ENCODE data around the gene ATXN7L2.

ATXN7L2 gene

DNA sequence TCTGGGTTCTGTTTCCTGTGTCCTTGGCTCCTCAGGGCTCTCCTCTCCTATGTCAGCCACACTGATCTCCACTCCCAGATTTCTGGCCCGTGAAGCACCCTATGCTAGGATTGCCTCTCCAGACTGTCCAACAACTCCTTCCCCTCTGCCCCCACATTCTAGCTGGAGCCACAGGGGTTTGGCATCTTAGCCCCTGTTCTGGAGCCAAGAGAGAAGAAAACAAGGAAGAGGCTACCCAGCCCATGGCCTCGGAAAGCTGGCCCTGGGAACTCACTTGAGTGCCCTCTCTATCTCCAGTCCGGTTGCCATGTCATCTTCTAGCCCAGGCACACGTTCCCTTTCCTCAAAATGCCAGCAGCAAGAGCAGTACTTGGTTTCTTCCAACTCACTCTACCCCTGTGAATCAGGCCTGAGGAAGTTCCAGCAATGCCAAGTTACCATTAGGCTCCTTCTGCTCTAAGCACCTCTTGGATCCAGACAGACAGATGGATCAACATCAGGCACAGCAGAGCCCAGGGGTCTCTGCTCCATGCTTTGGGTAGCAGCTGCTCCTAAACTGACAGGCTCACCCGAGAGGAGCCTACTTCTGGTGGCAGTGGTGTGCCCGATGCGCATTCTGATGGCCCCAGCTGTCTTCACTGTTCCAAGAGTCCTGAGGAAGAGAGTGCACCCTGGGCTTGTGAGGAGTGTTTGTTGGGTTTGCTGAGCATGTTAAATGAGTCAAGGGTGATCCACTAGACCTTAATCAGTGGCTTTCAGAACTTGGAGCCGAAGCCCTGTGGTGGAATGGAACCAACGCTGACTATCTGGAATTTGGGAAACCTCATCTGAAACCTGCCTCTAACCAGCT lies 44.4 kb downstream of the ATXN7L2 start:
- DNase-seq (ENCODE audit: low read depth): no peak

DNA sequence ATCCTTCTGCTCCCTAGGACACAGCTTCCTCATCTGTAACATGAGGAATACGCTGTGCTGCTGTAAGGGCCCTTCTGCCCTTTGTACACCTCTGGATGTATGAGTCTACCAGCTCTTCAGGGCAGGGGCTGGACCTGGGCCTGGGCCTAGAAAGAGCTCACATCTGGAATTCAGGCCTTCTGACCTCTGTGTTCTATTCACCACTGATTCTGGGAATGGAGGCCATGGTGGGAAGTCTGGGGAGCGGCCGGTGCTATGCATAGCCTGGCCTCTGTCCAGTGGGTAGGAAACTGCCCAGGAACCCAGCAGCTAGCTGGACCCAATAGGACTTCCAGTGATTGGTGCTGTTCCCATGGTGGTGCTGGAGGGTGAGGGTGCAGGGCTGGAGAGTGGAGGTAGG lies 45.0 kb downstream of the ATXN7L2 start:
- no peak for DNase-seq (ENCODE audit: low read depth)

GRCh38 chr1:109529881-109530456 lies 46.3 kb downstream of the ATXN7L2 start:
- no peak for DNase-seq (ENCODE audit: low read depth)

- no peak for DNase-seq (ENCODE audit: low read depth)
These were observed 46.9 kb downstream of the ATXN7L2 start for GRCh38 chr1:109530457-109531087.

DNA sequence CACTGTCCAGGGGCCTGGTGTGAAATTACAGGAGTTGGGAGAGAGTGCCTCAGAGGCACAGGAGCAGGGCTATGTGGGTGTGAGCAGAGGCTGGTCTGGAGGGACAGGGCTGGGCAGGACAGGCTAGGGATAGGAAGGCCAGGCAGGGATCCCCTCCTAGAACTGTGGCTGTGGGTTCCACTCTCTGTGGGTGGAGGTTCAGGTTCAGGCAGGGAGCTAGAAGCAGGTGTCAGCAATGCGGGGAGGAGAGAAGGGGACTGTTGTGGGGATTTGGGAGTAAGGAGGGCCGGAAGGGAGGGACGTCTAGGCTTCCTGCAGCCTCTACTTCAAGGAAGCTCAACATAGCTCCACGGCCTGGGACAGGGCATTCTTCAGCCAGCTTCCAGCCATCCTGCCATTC lies 47.7 kb downstream of the ATXN7L2 start:
- DNase-seq (ENCODE audit: low read depth): no peak

DNA sequence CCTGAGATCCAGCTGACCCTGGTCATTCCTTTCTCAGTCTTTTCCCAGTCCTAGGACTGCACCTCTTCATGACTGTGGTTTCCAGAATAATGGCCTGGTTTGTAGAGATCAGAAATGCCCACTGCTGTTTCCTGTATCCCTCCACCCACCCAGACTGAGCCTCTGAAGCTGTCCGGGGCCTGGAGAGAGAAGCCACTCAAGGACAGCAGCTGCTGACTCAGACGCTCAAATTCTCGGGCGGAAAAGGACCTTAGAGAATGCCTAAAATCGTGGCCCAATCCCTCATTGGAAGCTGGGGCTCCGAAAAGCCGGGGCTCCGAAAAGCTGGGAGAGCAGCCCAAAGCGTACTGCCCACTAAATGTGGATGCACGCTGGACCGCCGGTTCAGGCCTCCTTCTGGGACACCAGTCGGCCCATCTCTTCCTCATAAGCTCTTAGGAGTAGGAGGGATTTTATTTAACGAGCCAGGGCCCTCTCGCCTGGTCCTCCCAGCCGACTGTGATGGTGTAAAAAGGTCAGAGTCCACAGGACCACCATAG lies 48.2 kb downstream of the ATXN7L2 start:
- no peak for DNase-seq (ENCODE audit: low read depth)

DNA sequence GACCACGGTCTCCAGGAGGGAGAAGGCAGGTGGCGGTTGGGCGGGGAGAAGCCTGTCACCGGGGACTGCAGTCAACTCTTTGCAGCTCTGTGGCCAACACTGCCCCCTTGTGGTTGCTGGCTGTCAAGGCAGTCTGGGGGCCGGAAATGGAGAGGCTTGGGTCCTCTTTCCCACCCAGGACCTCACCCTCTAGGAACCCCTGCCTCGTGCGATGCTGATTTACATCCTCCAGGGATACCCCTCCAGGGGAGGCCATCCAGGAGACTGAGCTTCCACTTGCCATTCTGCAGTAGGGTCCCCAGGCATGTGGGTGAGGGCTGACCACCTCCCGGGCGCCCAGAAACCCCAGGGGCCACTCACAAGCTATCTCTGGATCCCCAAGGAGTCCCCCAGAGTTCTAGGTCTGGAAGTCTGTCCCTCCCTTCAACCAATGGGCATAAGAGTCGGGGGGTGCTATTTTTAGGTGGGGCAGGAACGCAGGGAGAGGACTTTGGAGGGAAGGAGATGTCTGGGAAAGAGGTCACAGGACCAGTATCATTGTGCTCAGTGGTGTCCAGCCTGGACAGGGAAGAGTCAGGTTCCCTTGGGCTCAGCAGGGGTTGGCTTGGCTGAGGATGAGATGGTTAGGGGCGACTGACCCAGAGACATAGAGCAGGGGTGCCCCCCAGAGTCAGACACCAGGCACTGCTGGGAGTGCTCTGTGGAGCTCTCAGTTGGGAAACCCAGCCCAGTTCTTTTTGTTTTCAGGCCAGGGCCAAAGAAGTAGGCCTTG lies 48.8 kb downstream of the ATXN7L2 start:
- DNase-seq (ENCODE audit: low read depth): peak; percentile 91

DNA sequence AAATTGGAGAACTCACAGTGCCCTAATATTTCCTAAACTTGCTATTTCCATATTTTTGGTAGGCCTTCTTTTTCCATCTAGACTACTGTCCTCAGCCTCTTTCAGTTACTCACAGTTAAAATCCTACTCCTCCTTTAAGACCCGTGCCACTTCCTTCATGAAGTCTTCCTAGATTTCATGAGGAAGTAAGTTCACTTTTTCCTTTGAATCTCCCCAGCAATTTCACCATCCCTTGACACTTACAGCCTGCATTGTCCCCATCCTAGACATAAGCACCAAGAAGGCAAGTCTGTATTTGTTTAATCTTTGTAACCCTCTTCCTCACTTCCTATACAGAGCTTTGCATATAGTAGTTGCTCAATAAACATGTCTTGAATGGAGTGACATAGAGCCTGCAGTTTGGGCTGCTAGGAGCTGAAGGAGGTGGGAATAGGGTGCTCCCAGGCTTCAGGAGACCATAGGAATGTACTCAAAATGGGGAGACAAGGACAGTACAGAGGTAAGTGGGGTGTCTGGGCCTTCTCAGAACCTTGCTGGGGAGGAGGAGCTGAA lies 50.7 kb downstream of the ATXN7L2 start:
- no peak for DNase-seq (ENCODE audit: low read depth)

GRCh38 chr1:109535481-109535880 lies 51.8 kb downstream of the ATXN7L2 start:
- DNase-seq (ENCODE audit: low read depth): no peak

GRCh38 chr1:109535971-109536491 lies 52.3 kb downstream of the ATXN7L2 start:
- DNase-seq (ENCODE audit: low read depth): no peak

DNA sequence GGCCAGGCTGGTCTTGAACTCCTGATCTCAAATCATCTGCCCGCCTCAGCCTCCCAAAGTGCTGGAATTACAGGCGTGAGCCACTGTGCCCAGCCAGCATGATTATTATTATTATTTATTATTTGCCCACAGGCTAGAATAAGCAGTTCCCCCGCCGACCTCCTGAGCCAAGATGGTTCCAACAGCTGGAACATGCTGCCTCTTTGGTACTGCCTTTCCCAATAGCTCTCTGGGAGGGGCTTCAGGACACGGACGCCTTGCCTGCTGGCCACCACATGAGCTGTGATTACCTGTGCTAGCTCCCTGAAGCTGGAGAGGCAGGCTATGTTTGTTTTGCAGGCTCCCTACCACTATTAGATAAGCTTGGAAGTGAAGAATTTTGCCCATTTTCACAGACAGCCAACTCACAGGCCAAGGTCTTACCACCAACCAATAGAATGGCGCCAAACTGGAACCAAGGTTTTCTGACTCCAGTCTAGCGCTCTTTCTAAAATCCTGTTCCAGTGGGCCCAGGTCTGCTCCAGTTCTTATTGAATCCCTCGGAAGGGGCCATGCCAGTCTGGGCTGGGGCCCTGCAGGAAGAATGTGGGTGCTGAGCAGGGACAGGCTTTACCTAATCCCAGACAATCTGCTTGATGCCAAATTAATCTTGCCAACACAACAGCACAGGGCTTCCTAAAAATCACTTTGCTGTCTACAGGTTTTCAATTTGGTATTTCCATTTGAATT lies 53.9 kb downstream of the ATXN7L2 start:
- DNase-seq (ENCODE audit: low read depth): no peak

DNA sequence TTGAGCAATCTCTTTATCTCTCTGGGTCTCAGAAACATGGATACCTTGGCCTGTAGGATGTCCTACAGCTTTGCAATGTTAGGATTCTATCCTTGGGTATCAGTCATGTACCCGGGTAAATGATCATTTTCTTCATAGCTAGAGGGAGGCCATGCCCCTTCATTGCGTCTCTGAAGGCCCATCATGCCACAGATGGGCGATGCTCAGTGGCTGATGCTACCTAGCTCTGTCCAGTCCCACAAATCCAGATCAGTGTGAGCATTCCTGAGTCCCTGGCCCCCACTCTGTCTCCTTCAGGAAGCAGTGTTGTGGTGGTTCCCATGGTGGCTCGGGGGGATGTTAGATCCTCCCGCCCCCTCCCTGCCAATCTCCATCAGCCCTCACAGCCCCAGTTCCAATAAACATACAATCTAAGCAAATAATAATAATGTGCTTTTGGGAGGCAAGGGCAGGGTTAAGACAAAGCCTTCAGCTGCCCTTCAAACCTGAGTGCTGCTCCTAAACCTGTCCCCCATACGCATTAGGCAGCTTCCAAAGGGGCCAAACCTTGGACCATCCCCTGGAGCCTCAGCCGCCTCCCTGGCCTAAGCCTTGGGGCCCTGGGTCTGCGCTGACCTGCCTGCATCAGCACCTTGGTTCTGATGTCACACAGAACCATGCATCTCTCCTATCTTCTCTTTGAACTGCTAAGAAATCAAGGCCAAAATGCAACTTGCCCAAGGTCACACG lies 55.3 kb downstream of the ATXN7L2 start:
- DNase-seq (ENCODE audit: low read depth): no peak

GRCh38 chr1:109539676-109540075 lies 56.0 kb downstream of the ATXN7L2 start, which contains the start of gene GPR61:
TSS of gene GPR61 (plus strand) at chr1:109539872. CDS start at chr1:109543023, 3,151 bp downstream.
- no peak for DNase-seq (ENCODE audit: low read depth)

- no peak for DNase-seq (ENCODE audit: low read depth)
These were observed 57.4 kb downstream of the ATXN7L2 start for GRCh38 chr1:109541102-109541501.

Data from stimulated activated CD8-positive, alpha-beta memory T cell treated with anti-CD3 and anti-CD28 coated beads, Interleukin-12 subunit alpha, Interleukin-12 subunit beta, amount 100 ng/mL, for 1 hour (primary cell).